K562 (cell line): Measurements from ENCODE around the gene JUNB. TPM values are rescaled to one million over a fixed set of nuclear protein-coding genes. Genes with fewer than 3 reads are reported as not detected.

Experiments
- ATAC-seq: fragments of 200-7000 bp; cut with Tn5 transposase; 3 replicates; pipeline ENCODE4 v1.9.1; 2020; ENCODE audit warnings: moderate library complexity
- BruUV-seq: library from RNA; stranded (reverse); fragments of 400-500 nt; replicated peaks from 2 replicates; lab custom pipeline; 2021; lab: Mats Ljungman, UMichigan
- CTCF ChIA-PET: fragments of 300-600 bp; formaldehyde crosslinking; extraction: SDS; loops from one replicate; lab custom pipeline; 2021; ENCODE audit warnings: low intra/inter-chr PET ratio; lab: Yijun Ruan, JAX
- POLR2A ChIA-PET: fragments of 300-600, 350-650 bp; sonication (Branson Sonifier 250); formaldehyde crosslinking; extraction: SDS; loops from one replicate; lab custom pipeline; 2021; ENCODE audit warnings: antibody characterized with exemption, inconsistent platforms; lab: Yijun Ruan, JAX
- DNase-seq, 4 experiments: peaks; one replicate each; pipeline versions ENCODE4 v3.0.0 to v3.0.0-alpha.2; 2011 to 2018; ENCODE audit warnings: low spot score in 3 of 4, mixed read lengths in 3 of 4; ENCODE audit errors: extremely low read depth in 1 of 4
- FAIRE-seq: peaks from 2 replicates; lab custom pipeline; 2011; peaks lifted over from hg19 to GRCh38; lab: Jason Lieb, UNC
- H2AFZ ChIP-seq: 2 replicates; pipeline ENCODE4 v1.6.0; 2011; ENCODE audit warnings: low read depth, low read length, control low read depth, inconsistent platforms
- H3K27ac ChIP-seq: fragments of 200-600 bp; 3 replicates; pipeline ENCODE4 v1.8.0; 2011; ENCODE audit warnings: low read depth, mild to moderate bottlenecking, control low read depth, inconsistent platforms, low read length, moderate library complexity, mixed read lengths; ENCODE audit errors: extremely low read depth
- H3K27me3 ChIP-seq, 2 experiments: fragments of 300-600 bp in 1 of 2; 2 replicates in 1 of 2; 3 replicates in 1 of 2; pipeline versions ENCODE4 v1.6.0 to v1.8.0; 2011; ENCODE audit warnings: inconsistent platforms in 2 of 2, low read length in 2 of 2, mild to moderate bottlenecking in 1 of 2, mixed read lengths in 1 of 2, moderate library complexity in 1 of 2; ENCODE audit not compliant: control insufficient read depth in 2 of 2, insufficient read depth in 2 of 2
- H3K36me3 ChIP-seq: fragments of 300-600 bp; 3 replicates; pipeline ENCODE4 v1.8.0; 2011; ENCODE audit warnings: mild to moderate bottlenecking, low read length, inconsistent platforms; ENCODE audit not compliant: control insufficient read depth, insufficient read depth
- H3K4me1 ChIP-seq, 2 experiments: fragments of 200-600 bp in 1 of 2; replicated peaks in 1 of 2; 2 replicates in 1 of 2; 3 replicates in 1 of 2; pipeline versions ENCODE4 v1.5.1 to v1.8.0; 2011; ENCODE audit warnings: inconsistent platforms in 2 of 2, low read length in 2 of 2, mild to moderate bottlenecking in 1 of 2, mixed read lengths in 1 of 2, moderate library complexity in 1 of 2; ENCODE audit not compliant: control insufficient read depth in 2 of 2, insufficient read depth in 2 of 2
- H3K4me2 ChIP-seq: 2 replicates; pipeline ENCODE4 v1.6.1; 2011; ENCODE audit warnings: low read length, control low read depth, inconsistent platforms, mixed read lengths; ENCODE audit not compliant: insufficient read depth
- H3K4me3 ChIP-seq: fragments of 200-600 bp; sonication (generic), shearing (Covaris generic); 2 replicates; pipeline ENCODE4 v1.5.1; 2016; ENCODE audit warnings: control low read depth, inconsistent platforms
- H3K79me2 ChIP-seq: fragments of 200-600 bp; 3 replicates; pipeline ENCODE4 v1.8.0; 2011; ENCODE audit warnings: low read length, inconsistent platforms; ENCODE audit not compliant: control insufficient read depth, insufficient read depth
- H3K9ac ChIP-seq, 2 experiments: 2 replicates each; pipeline versions ENCODE4 v1.6.0 to v1.6.1; 2011; ENCODE audit warnings: low read depth in 2 of 2, low read length in 2 of 2, control low read depth in 1 of 2, inconsistent platforms in 1 of 2, mild to moderate bottlenecking in 1 of 2, mixed read lengths in 1 of 2; ENCODE audit not compliant: insufficient read depth in 1 of 2
- H3K9me1 ChIP-seq: one replicate; pipeline ENCODE4 v1.6.0; 2011; ENCODE audit warnings: inconsistent platforms, mild to moderate bottlenecking, low read length, moderate library complexity; ENCODE audit not compliant: control insufficient read depth, insufficient read depth
- H3K9me3 ChIP-seq: replicated peaks from 2 replicates; pipeline ENCODE4 v1.5.1; 2011; ENCODE audit warnings: low read depth, low read length, inconsistent platforms; ENCODE audit not compliant: control insufficient read depth, insufficient read depth
- H4K20me1 ChIP-seq: replicated peaks from 2 replicates; pipeline ENCODE4 v1.6.1; 2011; ENCODE audit warnings: low read length, inconsistent platforms, mixed read lengths; ENCODE audit not compliant: control insufficient read depth, insufficient read depth
- ATF3 ChIP-seq, 2 experiments: fragments of 450-650 bp in 1 of 2; sonication (generic) in 1 of 2; formaldehyde crosslinking in 1 of 2; IDR thresholded peaks in 1 of 2; conservative IDR thresholded peaks in 1 of 2; 2 replicates each; pipeline versions ENCODE4 v1.6.1 to v1.8.1; 2016 to 2023; ENCODE audit warnings: mild to moderate bottlenecking in 2 of 2, moderate library complexity in 2 of 2, inconsistent platforms in 1 of 2, missing genetic modification reagents in 1 of 2
- MNT ChIP-seq, 2 experiments: fragments of 450-650 bp; conservative IDR thresholded peaks; 2 replicates each; pipeline ENCODE4 v1.6.1; 2017; ENCODE audit warnings: mild to moderate bottlenecking in 2 of 2, moderate library complexity in 2 of 2
- NFE2 ChIP-seq: IDR thresholded peaks from 2 replicates; pipeline ENCODE4 v1.6.1; 2014; ENCODE audit warnings: antibody characterized with exemption, low read depth
- TEAD1 ChIP-seq, 2 experiments: fragments of 450-650 bp in 1 of 2; sonication (generic) in 1 of 2; formaldehyde crosslinking; IDR thresholded peaks; 2 replicates each; pipeline versions ENCODE4 v1.4.0 to v1.8.0; 2020 to 2022; ENCODE audit warnings: mild to moderate bottlenecking in 2 of 2, missing genetic modification reagents in 1 of 2
- VEZF1 ChIP-seq: fragments of 200-800 bp; sonication (Bioruptor generic); IDR thresholded peaks from 2 replicates; pipeline ENCODE4 v1.6.1; 2017; ENCODE audit warnings: missing genetic modification characterization, missing compliant biosample characterization
- ZBTB33 ChIP-seq: sonication (generic); formaldehyde crosslinking; IDR thresholded peaks from 2 replicates; pipeline ENCODE4 v1.8.1; 2023; ENCODE audit warnings: mild to moderate bottlenecking, missing genetic modification reagents
- ZC3H4 ChIP-seq: sonication (generic); formaldehyde crosslinking; IDR thresholded peaks from 2 replicates; pipeline ENCODE4 v1.9.0; 2021; ENCODE audit warnings: missing genetic modification reagents, borderline replicate concordance
- WGBS: fragments of 100-300 bp; shearing (Covaris generic); methylation state at CpG from one replicate; pipeline ENCODE4 v1.1.6; 2016; ENCODE audit warnings: low coverage, mixed read lengths; ENCODE audit not compliant: insufficient coverage; ENCODE audit errors: missing lambda C conversion rate; 5-methylcytosine and 5-hydroxymethylcytosine counted together
- in situ Hi-C: fragments of 300-500 bp; cut with MboI; formaldehyde crosslinking; loops from 4 replicates; pipeline ENCODE4 v1.15.0; 2018; ENCODE audit warnings: inconsistent platforms, mixed read lengths
- intact Hi-C: fragments of 100-400 bp; cut with micrococcal nuclease; formaldehyde crosslinking; loops from 2 replicates; pipeline ENCODE4 v1.14.2; 2022
- polyA plus RNA-seq, 8 experiments: library from polyadenylated mRNA; depleted of rRNA in 4 of 8; stranded (reverse) in 5 of 8; unstranded in 3 of 8; fragments of >200 nt; fragmentation: Nextera tagmentation in 2 of 8; fragmentation: Illumina TruSeq in 1 of 8; extraction: Ambion mirVana in 2 of 8; extraction: Trizol in 1 of 8; gene quantifications; 2 replicates each; pipeline versions ENCODE4 v1.2.1 to v1.2.3, GENCODE V29; 2011 to 2014; ENCODE audit warnings: inconsistent platforms in 1 of 8, missing spikeins in 1 of 8
- total RNA-seq, 7 experiments: library from RNA; depleted of rRNA in 6 of 7; stranded (reverse); fragments of >200 nt in 6 of 7; fragmentation: Illumina TruSeq in 2 of 7; extraction: Trizol in 2 of 7; gene quantifications; 2 replicates each; pipeline versions ENCODE4 v1.2.1 to v1.2.3, GENCODE V29; 2011 to 2021; ENCODE audit warnings: low replicate concordance in 1 of 7

Gene JUNB
- total and polyA plus RNA-seq, 9 of the 15 experiments (the other 6 are each of a cell fraction or from before 2014, with no cell fraction given): 0.23 to 88.1 (median 13.1) TPM

GRCh38 chr19:12838886-12839756 lies 47.8 kb downstream of the JUNB start:
- peaks cover 12% of the 10 kb centered on the region; the same call in 1 of the 2 replicates for H4K20me1 ChIP-seq
- peak overlapping the region; percentile 80 for H3K4me2 ChIP-seq
- TSS peak; percentile 40 for BruUV-seq
- H3K9me1 ChIP-seq: no peaks in the 10 kb centered on the region
- ATAC-seq: no peak
- peaks cover 44 to 65% of the 10 kb centered on the region in 2 experiments for H3K4me1 ChIP-seq
- ChIA-PET CTCF (interaction anchor here (0.6 to 0.7 kb wide), 2 partner anchors 64 to 101 kb away, joined by 3 read pairs; no protein-coding TSS in a partner anchor), POLR2A (interaction anchor here (0.5 kb wide), 1 partner anchor 11 kb away, joined by 3 read pairs; no protein-coding TSS in a partner anchor)
- H3K9me3 ChIP-seq: no peaks in the 10 kb centered on the region
- no peaks in the 10 kb centered on the region; a peak in 1 of 5 replicates for H3K27me3 ChIP-seq
- 28% methylated on average over 17 of the region's 21 CpGs for WGBS
- in situ Hi-C loops: no loop called here
- H3K9ac ChIP-seq: peak overlapping the region; percentile 54 to 90
- H3K36me3 ChIP-seq: peaks cover 16% of the 10 kb centered on the region; the same call in 2 of the 3 replicates
- DNase-seq: no peak
- peaks cover 20% of the 10 kb centered on the region for H3K79me2 ChIP-seq
- intact Hi-C loops: loop anchor here (5.0 kb wide), 1 partner anchor 48 kb away; the partner anchor contains the start of gene KLF1
- peak overlapping the region; percentile 74 for H3K4me3 ChIP-seq
- H2AFZ ChIP-seq: peak overlapping the region; percentile 87
- peak; percentile 71 for FAIRE-seq
- peak overlapping the region; percentile 62; the same call in 1 of the 3 replicates for H3K27ac ChIP-seq
- TF ChIP-seq TEAD1 (CRISPR knock-in tag; IDR thresholded peaks at IDR 0.05) (peak in 1 of 2 experiments; percentile 69; a peak in 1 of 4 replicates), ZC3H4 (CRISPR knock-in tag) (peak; percentile 60; the same call in 1 of the 2 replicates), ZBTB33 (CRISPR knock-in tag) (no peak), MNT (conservative IDR thresholded peaks at IDR 0.05) (peak; percentile 37 to 40; a peak in 1 of 4 replicates), VEZF1 (CRISPR knock-in tag) (no peak), ATF3 (IDR thresholded peaks at IDR 0.05) (peak; percentile 20; the same call in 1 of the 2 replicates), ATF3 (CRISPR knock-in tag; conservative IDR thresholded peaks at IDR 0.05) (no peak), NFE2 (peak; percentile 33; the same call in 1 of the 2 replicates)
